HG03175 (cell line): Measurements from ENCODE around the gene RAP2A.
A peak's percentile ranks its signal among the peaks of the same experiment; 100 is the strongest.

Source experiments
- ATAC-seq: cut with Tn5 transposase; IDR thresholded peaks from one replicate; pipeline ENCODE4 v1.9.1; 2021; ENCODE audit warnings: mild to moderate bottlenecking, moderate library complexity; ENCODE audit not compliant: unreplicated experiment

RAP2A gene

GRCh38 chr13:97422118-97423054 lies 11.6 kb upstream of the RAP2A start:
- no peak for ATAC-seq

- ATAC-seq: no peak
These were observed 10.5 kb upstream of the RAP2A start for GRCh38 chr13:97423300-97424045.

DNA sequence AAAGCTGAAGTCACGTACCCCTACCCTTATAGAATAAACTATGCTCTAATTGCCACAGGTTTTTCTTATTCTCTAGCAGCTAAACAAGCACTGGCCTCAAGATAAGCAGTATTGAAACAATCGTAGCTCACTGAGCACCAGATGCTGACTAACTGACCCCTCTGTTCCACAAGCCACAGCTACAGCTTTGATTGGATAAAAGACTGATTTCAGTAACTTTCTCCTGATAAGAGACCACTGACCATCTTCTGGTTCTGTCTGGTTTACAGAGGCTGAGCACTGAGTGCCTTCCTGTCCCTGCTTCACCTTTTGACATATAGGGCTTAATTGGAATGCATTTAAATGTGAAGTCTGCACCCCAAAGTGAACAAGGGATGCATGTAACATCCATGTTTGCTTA lies 8.4 kb upstream of the RAP2A start:
- no peak for ATAC-seq

DNA sequence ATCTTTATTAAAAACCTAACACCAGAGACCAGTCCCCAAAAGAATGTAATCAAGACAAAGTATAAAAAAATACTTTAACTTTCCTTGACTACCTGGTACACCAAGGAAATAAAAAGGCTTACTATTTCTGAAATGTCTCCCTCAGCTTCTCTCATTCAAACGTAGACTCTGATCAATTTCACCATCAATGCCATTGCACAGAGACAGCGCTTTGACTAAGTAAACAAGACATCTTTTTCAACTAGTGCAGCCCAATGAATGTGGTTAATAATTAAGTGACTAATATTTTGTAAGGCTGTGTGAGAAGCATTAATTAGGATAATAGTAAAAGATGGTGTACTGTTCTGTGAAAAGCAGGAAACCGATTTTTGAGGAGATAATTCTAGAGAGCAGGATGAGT lies 7.3 kb upstream of the RAP2A start:
- ATAC-seq: no peak

DNA sequence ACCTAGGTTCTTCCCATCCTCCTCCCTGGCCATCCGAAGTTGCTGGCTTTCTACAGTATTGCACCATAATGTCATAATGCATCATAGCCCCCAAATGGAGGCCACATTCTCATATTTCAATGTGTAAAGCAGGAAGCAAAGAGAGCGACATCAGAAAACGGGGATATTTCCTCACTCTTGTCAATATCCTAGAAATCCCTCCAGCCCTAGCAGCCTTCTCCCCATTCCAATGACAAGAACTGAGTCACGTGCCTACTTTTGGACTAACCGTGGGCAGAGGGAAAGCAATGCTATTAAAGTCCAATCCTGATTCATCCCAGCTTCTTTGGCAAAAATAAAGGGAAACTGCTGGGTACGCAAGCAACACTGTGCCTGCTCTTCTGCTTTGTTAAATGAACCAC lies 4.3 kb upstream of the RAP2A start:
- ATAC-seq: no peak

DNA sequence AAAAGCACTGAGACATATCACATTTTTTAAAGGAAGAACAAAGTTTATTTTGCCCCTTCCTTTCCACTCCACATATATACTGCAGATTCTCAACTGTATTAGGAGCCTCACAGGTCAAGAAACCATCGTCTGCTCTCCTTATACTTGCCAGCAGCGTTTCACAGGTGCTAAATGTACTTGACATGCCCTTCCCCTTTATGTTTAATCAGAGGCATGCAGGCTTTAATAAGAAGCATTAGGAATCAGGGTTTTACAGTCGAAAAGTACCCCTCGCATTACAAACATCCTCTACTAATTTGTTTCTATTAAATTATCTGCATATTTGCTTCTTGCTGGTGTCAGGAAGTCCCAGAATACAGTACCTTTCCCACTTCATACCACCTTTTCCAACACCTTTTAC lies 3.7 kb upstream of the RAP2A start:
- ATAC-seq: no peak

DNA sequence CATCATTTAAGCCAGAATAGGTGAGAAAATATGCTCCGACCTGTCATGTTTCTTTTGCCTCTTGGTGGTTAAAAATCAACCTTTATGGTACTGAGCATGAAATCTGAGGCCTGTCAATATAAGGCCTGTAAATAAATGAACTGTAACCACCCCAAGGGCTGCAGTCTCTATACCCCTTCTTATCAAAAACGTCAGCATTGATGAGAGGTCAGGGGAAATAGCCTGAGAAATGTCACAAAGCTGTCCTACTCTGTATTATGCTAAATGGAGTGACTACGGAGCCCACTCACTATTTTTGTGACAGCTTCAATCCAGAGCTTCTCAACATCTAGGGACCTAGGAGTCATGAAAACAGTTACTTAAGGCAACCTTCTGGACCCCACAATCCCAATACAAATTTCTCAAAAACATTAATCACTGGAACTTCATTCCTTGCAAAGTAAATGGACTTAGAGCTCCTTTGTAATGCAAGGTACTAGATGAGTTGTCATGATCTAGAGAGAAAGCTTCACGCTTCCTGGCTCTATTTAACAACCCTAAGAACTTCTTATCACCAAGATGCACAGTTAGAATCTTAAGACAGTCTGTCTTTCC lies 2.7 kb upstream of the RAP2A start:
- no peak for ATAC-seq

- no peak for ATAC-seq
These were observed 1.6 kb upstream of the RAP2A start for GRCh38 chr13:97432232-97432916.

GRCh38 chr13:97432917-97433726 lies 847 bp upstream of the RAP2A start:
- ATAC-seq: peak; percentile 79

GRCh38 chr13:97434397-97435201 lies 630 bp downstream of the RAP2A start:
- peak; percentile 1 for ATAC-seq

- no peak for ATAC-seq
These were observed 1.4 kb downstream of the RAP2A start for GRCh38 chr13:97435323-97435722.

GRCh38 chr13:97435794-97436193 lies 1.8 kb downstream of the RAP2A start:
- ATAC-seq: no peak

GRCh38 chr13:97436845-97437244 lies 2.9 kb downstream of the RAP2A start:
- no peak for ATAC-seq

DNA sequence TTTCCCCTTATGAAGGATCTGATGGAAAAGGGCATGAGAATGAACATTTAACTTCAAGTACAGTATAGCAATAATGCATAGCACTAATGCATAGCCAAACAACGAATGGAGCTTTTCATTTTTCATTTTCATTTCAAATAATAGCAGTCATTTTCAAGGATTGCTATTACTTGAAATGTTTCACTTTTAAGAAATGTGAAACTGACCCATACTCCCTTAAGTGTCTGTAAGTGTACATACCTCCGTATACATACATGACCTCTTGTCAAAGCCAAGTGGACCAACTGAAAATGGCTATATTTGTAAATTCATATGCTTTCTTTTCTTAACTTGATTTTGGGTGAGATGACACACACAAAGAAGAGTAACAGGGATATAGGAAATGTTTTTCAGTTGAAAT lies 3.8 kb downstream of the RAP2A start:
- ATAC-seq: no peak

- no peak for ATAC-seq
These were observed 5.1 kb downstream of the RAP2A start for GRCh38 chr13:97438856-97439595.

DNA sequence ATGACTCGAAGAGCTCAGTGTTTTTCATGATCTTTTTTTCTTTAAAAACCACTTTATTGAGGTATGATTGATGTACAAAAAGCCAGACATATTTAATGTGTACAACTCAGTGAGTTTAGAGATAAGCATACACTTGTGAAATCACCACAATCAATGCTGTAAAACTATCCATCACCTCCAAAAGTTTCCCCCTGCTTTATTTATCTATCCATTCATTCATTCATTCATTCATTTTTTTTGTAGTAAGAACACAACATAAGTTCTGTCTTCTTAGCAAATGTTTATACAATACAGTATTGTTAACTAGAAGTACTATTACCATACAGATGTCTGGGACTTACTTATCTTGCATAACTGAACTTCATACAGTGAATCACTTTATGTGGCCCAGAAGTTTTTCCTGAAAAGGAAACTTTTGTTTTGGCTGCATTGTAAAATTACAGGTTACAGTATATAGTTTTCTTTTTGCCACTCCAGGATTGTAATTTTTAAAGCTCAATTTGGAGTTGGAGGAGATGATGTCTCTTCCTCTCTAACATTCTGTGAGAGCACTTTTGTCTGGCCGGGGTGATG lies 6.7 kb downstream of the RAP2A start:
- no peak for ATAC-seq

- no peak for ATAC-seq
These were observed 7.4 kb downstream of the RAP2A start for GRCh38 chr13:97441368-97441767.

DNA sequence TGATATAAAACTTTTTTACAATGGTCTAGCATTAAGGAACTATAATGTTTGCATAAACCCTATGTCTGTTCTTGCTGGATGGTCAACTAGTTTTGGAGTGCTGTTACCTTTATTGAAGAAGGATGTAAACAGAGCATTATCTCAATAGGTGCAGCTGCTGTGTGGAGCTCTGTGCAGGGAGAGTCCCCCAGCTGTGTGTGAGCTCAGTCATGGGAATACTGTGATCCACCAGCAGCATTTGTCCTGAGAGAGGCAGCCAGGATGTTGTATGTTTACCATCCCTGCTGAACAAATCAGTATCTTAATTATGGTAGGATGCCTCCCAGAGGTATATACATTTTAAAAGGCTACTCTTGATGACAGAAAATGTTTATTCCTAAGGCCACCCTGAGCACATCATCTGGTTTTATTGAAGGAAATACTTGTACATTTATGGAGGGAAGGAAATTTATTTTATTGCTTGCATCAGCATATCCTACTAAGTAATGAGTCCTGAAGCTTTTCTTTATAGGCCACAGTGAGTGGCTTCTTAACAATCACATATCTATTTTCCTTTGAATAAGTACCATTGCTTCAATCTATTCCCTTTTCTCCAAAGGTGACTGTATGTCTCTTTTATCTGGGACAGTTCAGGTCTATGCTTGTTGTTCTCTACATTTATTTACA lies 11.7 kb downstream of the RAP2A start:
- no peak for ATAC-seq
